Cerebellar nuclear complex (tissue), 1 donor: Measurements from ENCODE around the gene KRTAP2-3.
"Not testable (repeated sequence)": the region's sequence is repeated elsewhere in the genome, so short reads cannot be mapped to it uniquely, and the experiment has no call there.

Experiments
- DNase-seq, 2 experiments: peaks; one replicate each; lab custom pipeline; 2025; lab: John Stamatoyannopoulos, UW

Gene KRTAP2-3, protein sequence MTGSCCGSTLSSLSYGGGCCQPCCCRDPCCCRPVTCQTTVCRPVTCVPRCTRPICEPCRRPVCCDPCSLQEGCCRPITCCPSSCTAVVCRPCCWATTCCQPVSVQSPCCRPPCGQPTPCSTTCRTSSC

DNA sequence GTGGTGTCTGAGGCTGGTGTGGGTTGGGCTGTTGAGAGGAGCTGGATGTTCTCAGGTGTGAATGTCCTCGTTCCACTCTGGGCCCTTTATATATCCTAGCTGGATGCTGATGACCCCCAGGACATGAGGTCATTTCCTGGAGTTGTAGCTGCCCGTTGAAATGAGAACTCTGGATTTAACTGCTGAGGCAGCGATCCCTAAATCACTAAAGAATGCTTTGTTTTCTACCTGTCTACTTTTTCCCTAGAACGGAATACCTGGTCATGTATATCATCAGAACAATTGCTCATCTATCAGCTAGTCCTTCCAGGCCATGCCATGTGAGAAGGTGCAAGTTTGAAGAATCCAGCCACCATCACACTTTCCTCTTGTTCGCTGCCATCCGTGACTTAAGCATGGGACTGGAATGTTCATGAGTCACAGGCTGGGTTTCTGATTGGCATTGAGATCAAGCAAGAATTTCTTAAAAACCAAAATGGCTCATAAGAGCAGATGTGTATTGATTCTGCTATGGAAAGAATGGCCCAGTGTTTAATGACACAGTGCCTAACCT, at the start of gene KRTAP2-3:
Gene KRTAP2-3 (minus strand): TSS at position 63 of the 553 bp plus-strand sequence. CDS start 64 bp downstream, outside the sequence.
- DNase-seq: no peak

DNA sequence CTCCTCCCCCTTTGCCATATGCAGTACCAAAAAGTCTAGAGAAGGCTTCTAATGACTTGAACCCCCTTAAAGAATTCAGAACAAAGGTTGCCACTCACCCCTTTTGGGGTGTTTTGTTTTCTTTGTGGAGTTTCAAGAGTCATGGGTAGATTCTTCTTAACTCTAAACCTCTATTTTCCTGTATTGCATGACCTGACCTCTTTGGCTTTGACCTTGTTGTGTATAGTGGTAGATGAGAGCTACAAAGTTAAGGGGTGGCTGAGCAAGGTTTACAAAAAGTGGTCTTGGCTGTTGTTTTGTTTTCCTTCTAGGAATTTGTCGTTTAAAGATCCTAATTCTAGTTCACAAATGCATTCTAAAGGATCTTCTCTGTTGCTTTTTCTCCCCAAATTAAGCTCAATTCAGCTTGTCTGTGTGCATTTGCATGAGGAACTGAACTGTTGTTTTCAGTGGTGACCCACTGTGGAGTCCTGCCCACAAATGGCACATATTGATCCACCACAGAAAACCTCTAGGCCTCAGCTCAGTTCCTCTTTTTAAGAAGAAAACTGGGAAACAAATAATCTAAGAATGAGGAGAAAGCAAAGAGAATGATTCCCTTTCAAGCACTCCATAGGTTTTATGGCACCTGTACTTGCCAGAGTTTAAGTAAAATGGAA, 48.9 kb upstream of the KRTAP2-3 start:
- not testable (repeated sequence) for DNase-seq

DNA sequence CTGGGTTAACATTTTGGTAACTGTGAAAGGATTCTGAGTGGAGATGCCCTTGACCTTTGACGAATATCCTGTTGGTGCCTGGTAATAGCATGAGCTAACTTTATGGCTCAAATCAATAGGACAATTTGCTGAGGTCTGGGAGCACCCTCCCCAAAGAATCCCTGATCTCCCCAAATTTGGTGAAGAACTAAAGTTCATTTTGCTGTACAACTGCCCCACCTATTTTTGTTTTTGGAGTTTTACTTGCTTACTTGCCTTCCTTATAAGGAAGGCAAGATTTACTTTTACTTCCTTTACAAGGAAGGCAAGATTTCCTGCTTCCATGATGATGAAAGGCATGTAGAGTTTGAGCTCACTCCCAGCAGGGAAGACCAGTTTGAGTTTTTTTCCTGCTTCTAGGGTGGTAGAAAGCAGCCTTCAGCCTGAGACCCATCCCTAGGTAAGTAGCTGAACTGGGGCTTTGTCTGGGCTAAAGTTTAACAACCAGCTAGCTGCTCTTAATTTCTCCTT, 48.1 kb upstream of the KRTAP2-3 start:
- DNase-seq: no peak

DNA sequence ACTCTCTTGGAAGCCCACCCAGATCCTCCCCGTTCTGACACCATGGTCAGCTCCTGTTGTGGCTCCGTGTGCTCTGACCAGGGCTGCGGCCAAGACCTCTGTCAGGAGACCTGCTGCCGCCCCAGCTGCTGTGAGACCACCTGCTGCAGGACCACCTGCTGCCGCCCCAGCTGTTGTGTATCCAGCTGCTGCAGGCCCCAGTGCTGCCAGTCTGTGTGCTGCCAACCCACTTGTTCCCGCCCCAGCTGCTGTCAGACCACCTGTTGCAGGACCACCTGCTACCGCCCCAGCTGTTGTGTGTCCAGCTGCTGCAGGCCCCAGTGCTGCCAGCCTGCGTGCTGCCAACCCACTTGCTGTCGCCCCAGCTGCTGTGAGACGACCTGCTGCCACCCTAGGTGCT, 45.4 kb upstream of the KRTAP2-3 start, which contains the start of gene KRTAP4-9:
Gene KRTAP4-9 (plus strand): TSS at position 43 of the 400 bp plus-strand sequence. CDS start 0 bp downstream, at position 43.
- DNase-seq: not testable (repeated sequence)

DNA sequence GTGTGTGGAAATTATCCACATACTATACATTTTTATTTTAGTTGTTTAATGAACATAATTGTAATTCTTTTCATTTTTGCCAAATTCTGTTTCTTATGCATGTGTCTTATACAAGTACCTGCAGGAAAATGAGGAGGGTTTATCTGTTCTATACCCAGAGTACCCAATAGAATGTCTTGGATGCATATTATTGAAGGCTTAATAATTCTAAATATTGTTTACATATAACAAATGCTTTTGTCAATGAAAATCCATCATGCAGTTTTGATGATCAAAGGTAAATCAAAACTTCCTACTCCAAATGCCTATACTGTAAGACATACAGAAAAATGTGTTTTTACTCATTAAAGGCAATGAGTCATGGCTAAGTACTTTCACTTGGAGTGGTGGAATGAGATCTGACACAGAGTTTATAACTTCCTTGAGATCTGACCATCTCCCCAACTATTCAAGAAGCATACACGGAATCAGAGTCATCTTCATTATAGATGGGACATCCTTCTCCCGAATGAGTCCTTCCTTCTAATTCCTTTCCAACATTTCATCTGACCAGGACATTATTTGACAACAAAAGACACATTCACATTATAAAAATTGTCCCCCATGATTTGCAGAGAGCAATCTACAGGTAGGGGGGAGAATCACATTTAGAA, 44.6 kb upstream of the KRTAP2-3 start:
- DNase-seq: not testable (repeated sequence)

DNA sequence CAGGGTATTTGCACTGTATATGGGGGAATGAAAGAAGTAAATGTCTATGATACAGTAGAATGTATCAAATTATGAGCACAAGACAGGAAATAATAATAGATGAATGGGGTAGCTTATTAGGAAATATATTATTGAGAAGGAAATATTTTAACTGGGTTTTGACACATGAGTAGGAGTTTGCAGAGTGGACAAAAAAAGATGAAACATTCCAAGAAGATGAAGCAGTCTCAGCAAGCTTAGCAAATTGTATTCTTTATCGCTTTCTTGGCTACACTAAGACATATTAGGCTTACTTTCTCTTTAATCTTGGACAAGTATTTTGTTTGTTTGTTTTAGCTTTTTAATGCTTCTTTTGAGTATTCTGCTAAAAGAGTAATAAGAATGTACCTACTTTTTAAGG, 44.0 kb upstream of the KRTAP2-3 start:
- no peak for DNase-seq

DNA sequence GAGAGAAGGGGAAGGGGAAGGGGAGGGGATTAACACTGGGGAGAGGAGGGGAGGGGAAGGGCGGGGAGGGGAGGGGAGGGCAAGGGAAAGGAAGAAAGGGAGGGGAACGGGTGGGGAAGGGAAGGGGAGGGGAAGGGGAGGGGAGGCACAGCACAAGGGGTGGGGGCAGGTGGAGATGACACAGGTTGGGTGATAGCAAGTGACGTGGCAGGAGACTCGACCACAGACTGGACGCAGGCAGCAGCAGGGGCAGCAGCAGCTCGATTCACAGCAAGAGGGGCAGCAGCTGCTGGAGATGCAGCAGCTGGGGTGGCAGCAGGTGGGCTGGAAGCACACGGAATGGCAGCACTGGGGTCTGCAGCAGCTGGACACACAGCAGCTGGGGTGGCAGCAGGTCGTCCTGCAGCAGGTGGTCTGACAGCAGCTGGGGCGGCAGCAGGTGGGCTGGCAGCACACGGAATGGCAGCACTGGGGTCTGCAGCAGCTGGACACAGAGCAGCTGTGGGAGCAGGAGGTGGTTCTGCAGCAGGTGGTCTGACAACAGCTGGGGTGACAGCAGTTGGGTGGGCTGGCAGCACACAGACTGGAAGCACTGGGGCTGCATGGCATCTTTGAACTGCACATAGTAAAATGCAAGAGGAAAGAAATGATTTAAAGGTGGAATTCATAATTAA, 41.8 kb upstream of the KRTAP2-3 start, which contains the start of gene KRTAP4-16:
Gene KRTAP4-16 (minus strand): TSS at position 624 of the 674 bp plus-strand sequence. CDS start 0 bp downstream, at position 624.
- no peak for DNase-seq

DNA sequence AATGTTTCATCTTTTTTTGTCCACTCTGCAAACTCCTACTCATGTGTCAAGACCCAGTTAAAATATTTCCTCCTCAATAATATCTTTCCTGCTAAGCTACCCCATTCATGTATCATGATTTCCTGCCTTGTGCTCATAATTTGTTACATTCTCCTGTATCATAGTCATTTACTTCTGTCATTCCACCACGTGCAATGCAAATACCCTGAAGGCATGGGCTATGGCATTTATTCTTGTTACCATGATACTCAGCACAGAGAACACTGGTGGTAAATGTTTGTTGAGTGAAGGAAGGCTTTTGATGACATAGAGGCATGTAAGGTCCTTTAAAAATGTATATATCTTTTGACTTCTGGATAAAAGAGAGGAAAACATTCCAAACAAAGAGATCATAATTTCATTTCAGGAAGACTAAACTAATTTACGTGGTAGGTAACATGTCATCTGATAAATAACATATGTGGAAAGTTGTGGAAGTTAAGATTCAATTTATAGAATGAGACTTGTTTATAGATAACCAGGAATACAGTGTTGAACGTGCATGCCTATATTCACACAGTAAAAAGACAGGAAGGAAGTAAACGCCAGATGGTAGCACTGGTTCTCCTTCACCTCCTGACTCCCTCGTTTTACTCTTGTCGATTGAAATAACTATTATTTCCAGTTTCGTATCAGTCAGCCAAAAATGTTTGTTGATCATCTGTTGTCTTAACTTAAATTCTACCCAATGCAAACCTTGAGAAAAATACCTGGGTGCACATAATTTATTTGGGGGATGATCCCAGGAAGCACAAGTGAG, 40.0 kb upstream of the KRTAP2-3 start:
- not testable (repeated sequence) for DNase-seq

DNA sequence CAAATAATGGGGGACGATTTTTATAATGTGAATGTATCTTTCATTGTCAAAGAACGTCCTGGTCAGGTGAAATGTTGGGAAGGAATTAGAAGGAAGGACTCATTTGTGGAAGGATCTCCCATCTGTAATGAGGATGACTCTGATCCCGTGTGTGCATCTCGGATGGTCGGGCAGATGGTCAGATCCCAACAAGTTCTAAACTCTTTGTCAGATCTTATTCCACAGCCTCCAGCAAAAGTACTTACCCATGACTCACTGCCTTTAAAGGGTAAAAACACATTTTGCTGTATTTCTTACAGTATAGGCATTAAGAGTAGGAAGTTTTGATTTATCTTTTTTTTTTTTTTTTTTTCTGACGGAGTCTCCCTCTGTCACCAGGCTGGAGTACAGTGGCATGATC, 38.6 kb upstream of the KRTAP2-3 start:
- no peak for DNase-seq

DNA sequence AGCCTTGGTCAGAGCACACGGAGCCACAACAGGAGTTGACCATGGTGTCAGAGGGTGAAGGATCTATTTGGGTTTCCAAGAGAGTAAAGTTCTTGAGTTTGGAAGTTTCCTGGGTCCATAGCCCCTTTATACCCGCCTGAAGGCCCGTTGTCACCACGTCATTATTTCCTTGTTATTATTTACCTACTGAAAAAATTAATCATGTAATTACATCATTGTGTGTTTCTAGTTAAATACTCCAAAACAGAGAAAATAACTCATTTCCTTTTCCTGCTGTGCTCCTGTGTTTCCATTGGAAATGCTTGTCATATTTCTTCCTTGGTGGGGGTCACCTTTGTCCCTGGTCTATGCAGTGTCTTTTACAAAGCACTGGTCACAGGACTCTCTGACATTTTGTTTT, 38.1 kb upstream of the KRTAP2-3 start, which contains the start of gene KRTAP4-8:
Gene KRTAP4-8 (minus strand): TSS at position 101 of the 400 bp plus-strand sequence. CDS start 58 bp downstream, at position 43.
- no peak for DNase-seq

DNA sequence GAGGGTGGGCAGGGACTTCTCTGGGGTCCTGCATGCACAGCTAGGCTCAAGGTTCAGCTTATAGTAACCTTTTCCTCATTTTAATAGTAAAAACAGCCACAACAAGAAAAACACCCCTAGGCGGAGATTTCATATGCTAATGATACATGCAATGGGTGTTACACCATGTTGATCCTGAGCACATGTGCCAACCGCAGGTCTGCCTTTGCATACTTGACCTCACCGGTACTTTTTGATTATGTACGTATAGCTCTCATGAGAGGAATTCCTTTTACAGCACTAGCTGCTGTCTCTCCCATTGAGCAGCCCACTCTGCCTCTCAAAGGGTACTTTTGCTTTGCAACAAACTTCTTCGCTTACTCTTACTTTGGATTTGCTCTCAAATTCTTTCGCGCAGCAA, 36.1 kb upstream of the KRTAP2-3 start:
- DNase-seq: no peak

DNA sequence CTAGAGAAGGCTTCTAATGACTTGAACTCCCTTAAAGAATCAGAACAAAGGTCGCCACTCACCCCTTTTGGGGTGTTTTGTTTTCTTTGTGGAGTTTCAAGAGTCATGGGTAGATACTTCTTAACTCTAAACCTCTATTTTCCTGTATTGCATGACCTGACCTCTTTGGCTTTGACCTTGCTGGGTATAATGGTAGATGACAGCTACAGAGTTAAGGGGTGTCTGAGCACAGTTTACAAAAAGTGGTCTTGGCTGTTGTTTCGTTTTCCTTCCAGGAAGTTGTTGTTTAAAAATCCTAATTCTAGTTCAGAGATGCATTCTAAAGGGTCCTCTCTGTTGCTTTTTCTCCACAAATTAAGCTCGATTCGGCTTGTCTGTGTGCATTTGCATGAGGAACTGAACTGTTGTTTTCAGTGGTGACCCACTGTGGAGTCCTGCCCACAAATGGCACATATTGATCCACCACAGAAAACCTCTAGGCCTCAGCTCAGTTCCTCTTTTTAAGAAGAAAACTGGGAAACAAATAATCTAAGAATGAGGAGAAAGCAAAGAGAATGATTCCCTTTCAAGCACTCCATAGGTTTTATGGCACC, 28.9 kb upstream of the KRTAP2-3 start:
- not testable (repeated sequence) for DNase-seq

DNA sequence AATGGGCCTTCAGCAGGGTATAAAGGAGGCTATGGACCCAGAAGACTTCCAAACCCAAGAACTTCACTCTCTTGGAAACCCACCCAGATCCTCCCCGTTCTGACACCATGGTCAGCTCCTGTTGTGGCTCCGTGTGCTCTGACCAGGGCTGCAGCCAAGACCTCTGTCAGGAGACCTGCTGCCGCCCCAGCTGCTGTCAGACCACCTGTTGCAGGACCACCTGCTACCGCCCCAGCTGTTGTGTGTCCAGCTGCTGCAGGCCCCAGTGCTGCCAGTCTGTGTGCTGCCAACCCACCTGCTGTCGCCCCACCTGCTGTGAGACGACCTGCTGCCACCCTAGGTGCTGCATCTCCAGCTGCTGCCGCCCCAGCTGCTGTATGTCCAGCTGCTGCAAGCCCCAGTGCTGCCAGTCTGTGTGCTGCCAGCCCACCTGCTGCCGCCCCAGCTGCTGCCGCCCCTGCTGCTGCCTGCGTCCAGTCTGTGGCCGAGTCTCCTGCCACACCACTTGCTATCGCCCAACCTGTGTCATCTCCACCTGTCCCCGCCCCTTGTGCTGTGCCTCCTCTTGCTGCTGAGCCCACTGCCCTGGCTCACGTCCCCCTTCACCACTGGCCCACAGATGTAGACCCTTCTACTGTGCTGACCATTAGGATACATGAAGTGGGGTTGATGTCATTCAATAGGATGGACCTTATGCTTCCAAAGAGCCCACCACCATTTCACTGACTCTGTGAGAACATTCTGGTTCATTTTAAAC, 24.4 kb upstream of the KRTAP2-3 start, which contains the start of gene KRTAP4-7:
Gene KRTAP4-7 (plus strand): TSS at position 51 of the 757 bp plus-strand sequence. CDS start 57 bp downstream, at position 108.
- not testable (repeated sequence) for DNase-seq

DNA sequence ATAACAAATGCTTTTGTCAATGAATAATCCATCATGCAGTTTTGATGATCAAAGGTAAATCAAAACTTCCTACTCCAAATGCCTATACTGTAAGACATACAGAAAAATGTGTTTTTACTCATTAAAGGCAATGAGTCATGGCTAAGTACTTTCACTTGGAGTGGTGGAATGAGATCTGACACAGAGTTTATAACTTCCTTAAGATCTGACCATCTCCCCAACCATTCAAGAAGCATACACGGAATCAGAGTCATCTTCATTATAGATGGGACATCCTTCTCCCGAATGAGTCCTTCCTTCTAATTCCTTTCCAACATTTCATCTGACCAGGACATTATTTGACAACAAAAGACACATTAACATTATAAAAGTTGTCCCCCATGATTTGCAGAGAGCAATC, 23.5 kb upstream of the KRTAP2-3 start:
- DNase-seq: not testable (repeated sequence)

DNA sequence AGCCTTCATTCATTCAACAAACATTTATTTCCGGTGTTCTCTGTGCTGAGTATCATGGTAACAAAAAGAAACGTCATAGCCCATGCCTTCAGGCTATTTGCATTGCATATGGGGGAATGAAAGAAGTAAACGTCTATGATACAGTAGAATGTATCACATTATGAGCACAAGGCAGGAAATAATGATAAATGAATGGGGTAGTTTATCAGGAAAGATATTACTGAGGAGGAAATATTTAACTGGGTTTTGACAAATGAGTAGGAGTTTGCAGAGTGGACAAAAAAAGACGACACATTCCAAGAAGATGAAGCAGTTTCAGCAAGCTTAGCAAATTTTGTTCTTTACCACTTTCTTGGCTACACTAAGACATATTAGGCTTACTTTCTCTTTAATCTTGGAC, 22.7 kb upstream of the KRTAP2-3 start:
- DNase-seq: no peak

DNA sequence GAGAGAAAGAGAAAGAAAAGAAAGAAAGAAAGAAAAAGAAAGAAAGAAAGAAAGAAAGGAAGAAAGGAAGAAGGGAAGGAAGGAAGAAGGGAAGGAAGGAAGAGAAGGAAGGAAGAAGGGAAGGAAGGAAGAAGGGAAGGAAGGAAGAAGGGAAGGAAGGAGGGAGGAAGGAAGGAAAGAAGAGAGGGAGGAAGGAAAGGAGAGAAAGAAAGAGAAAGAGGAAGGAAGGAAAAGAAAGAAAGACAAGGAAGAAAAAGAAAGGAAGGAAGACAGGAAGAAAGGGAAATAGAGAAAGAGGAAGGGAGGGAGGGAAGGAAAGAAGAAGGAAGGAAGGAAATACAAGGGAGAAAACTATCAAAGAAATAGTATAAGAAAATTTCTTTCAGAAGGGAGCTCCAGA, 16.9 kb upstream of the KRTAP2-3 start:
- DNase-seq: no peak

DNA sequence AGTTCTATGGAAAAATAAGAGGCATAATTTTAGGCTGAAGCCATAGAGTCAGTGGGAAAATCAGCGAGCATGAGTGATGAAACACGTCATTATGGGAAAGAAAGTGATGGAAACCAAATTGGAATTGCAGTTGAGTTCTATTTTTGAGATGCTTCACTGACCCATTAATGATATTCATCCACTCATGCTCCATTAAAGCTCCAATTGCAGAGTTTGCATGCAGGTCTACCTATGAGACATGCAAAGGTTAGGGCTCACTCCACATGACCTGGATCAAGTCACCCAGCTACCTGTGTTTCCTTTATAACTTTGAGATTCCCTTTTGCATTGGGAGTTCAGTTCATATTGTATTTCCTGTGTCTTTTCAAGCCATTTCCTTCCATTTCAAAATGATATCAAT, 13.8 kb upstream of the KRTAP2-3 start:
- no peak for DNase-seq

DNA sequence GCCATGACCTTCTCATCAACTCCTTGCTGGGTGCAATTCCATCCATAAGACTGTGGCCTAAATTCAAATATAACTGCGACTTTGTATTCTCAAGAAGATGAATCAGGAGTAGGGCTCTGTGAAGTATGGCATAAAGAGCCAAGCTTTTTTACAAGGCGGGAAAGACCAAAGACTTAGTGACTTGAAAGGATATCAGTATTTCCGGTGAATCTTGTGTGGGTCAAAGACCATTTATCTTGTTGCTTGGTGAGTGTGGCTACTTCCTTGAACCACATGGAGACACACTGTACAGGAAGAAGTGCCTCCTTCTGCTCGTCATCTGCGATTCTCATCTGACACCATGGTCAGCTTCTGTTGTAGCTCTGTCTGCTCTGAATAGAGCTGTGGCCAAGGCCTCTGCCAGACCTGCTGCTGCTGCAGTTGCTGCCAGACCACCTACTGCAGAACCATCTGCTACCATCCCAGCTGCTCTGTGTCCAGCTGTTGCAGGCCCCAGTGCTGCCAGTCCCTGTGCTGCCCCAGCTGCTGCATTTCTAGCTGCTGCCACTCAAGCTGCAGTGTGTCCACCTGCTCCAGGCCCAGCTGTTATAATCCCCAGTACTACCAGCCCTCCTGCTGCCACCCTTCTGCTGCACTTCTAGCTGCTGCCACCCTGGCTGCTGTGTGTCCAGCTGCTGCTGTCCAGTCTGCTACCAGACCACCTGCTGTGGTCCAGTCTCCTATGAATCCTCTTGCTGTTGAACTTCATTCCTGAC, 11.9 kb upstream of the KRTAP2-3 start:
- no peak for DNase-seq

DNA sequence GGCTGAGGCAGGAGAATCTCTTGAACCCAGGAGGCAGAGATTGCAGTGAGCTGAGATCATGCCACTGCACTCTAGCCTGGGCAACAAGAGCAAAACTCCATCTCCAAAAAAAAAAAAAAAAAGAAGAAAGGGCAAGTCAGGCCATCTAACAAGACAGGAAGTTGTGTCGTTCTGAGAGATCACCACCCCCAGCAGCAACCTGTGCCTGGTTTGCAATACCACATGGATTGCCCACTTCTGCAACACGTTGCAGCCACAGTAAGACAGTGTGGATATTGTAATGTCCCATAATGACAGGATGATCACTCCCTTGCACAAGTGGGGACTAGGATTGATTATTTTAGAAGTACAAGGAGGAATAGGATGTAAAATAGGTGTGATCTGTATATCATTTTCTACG, 9.1 kb upstream of the KRTAP2-3 start:
- DNase-seq: no peak
